H9 (cell line): Measurements from ENCODE around the gene DHDH. TPM values are rescaled to one million over a fixed set of nuclear protein-coding genes. Genes with fewer than 3 reads are reported as not detected.
"Not testable (repeated sequence)": the region's sequence is repeated elsewhere in the genome, so short reads cannot be mapped to it uniquely, and the experiment has no call there.

Source experiments
- DNase-seq: peaks from one replicate; pipeline ENCODE4 v3.0.0-alpha.2; 2017
- H2AFZ ChIP-seq: one replicate; pipeline ENCODE4 v1.6.1; 2013; ENCODE audit warnings: mild to moderate bottlenecking, low read length, control low read depth, moderate library complexity
- H2AK5ac ChIP-seq: 2 replicates; pipeline ENCODE4 v1.6.1; 2013; ENCODE audit warnings: low read length, control low read depth, mixed read lengths; ENCODE audit not compliant: insufficient read length
- H2BK120ac ChIP-seq: one replicate; pipeline ENCODE4 v1.6.1; 2013; ENCODE audit warnings: low read depth, mild to moderate bottlenecking, low read length, control low read depth, inconsistent platforms; ENCODE audit not compliant: poor library complexity, severe bottlenecking
- H2BK12ac ChIP-seq: 2 replicates; pipeline ENCODE4 v1.6.1; 2013; ENCODE audit warnings: low read length, control low read depth, mixed read lengths, low read depth; ENCODE audit not compliant: insufficient read length
- H2BK15ac ChIP-seq: 2 replicates; pipeline ENCODE4 v1.6.1; 2013; ENCODE audit warnings: low read depth, low read length, control low read depth
- H2BK20ac ChIP-seq: one replicate; pipeline ENCODE4 v1.6.1; 2013; ENCODE audit warnings: low read depth, mild to moderate bottlenecking, low read length, control low read depth, inconsistent platforms; ENCODE audit not compliant: poor library complexity, severe bottlenecking
- H2BK5ac ChIP-seq: 2 replicates; pipeline ENCODE4 v1.6.1; 2013; ENCODE audit warnings: low read length, control low read depth, mixed read lengths; ENCODE audit not compliant: insufficient read length
- H3K14ac ChIP-seq: 2 replicates; pipeline ENCODE4 v1.6.1; 2013; ENCODE audit warnings: low read length, control low read depth; ENCODE audit not compliant: insufficient read depth
- H3K18ac ChIP-seq: 2 replicates; pipeline ENCODE4 v1.6.1; 2013; ENCODE audit warnings: low read depth, mild to moderate bottlenecking, mixed read lengths, low read length, control low read depth; ENCODE audit not compliant: insufficient read length
- H3K23ac ChIP-seq: 2 replicates; pipeline ENCODE4 v1.6.1; 2013; ENCODE audit warnings: low read length, control low read depth, mixed read lengths, low read depth; ENCODE audit not compliant: insufficient read length
- H3K23me2 ChIP-seq: 2 replicates; pipeline ENCODE4 v1.6.1; 2013; ENCODE audit warnings: low read depth, mild to moderate bottlenecking, mixed read lengths, low read length, control low read depth; ENCODE audit not compliant: insufficient read length, poor library complexity, severe bottlenecking
- H3K27ac ChIP-seq: 2 replicates; pipeline ENCODE4 v1.5.1; 2013; ENCODE audit warnings: low read length, control low read depth, mixed read lengths, low read depth; ENCODE audit not compliant: insufficient read length
- H3K27me3 ChIP-seq: 2 replicates; pipeline ENCODE4 v1.6.1; 2013; ENCODE audit warnings: low read length, control low read depth, inconsistent platforms; ENCODE audit not compliant: insufficient read depth
- H3K4ac ChIP-seq: 2 replicates; pipeline ENCODE4 v1.6.1; 2013; ENCODE audit warnings: low read depth, mild to moderate bottlenecking, control low read depth, inconsistent platforms, low read length, moderate library complexity
- H3K4me1 ChIP-seq: 2 replicates; pipeline ENCODE4 v1.6.1; 2013; ENCODE audit warnings: low read length, control low read depth, inconsistent platforms; ENCODE audit not compliant: insufficient read depth
- H3K4me2 ChIP-seq: 2 replicates; pipeline ENCODE4 v1.6.1; 2013; ENCODE audit warnings: low read length, control low read depth, mixed read lengths; ENCODE audit not compliant: insufficient read length, insufficient read depth
- H3K56ac ChIP-seq: 2 replicates; pipeline ENCODE4 v1.6.1; 2013; ENCODE audit warnings: low read depth, mild to moderate bottlenecking, mixed read lengths, low read length, control low read depth; ENCODE audit not compliant: insufficient read length
- H3K79me1 ChIP-seq: 2 replicates; pipeline ENCODE4 v1.6.1; 2013; ENCODE audit warnings: low read depth, mild to moderate bottlenecking, moderate library complexity, low read length, control low read depth, inconsistent platforms; ENCODE audit not compliant: insufficient read depth, poor library complexity, severe bottlenecking
- H3K79me2 ChIP-seq: 2 replicates; pipeline ENCODE4 v1.6.1; 2013; ENCODE audit warnings: low read length, control low read depth, inconsistent platforms; ENCODE audit not compliant: insufficient read depth
- H3K9ac ChIP-seq: 2 replicates; pipeline ENCODE4 v1.6.1; 2013; ENCODE audit warnings: low read length, control low read depth, mixed read lengths; ENCODE audit not compliant: insufficient read length; ENCODE audit errors: extremely low read depth
- H3K9me3 ChIP-seq: one replicate; pipeline ENCODE4 v1.6.1; 2013; ENCODE audit warnings: low read depth, low read length, inconsistent platforms; ENCODE audit not compliant: control insufficient read depth
- H3T11ph ChIP-seq: one replicate; pipeline ENCODE4 v1.6.1; 2013; ENCODE audit warnings: mild to moderate bottlenecking, low read length, control low read depth, inconsistent platforms
- H4K20me1 ChIP-seq: one replicate; pipeline ENCODE4 v1.6.1; 2013; ENCODE audit not compliant: control insufficient read depth, insufficient read length, insufficient read depth
- H4K5ac ChIP-seq: 2 replicates; pipeline ENCODE4 v1.6.1; 2013; ENCODE audit warnings: low read depth, mild to moderate bottlenecking, mixed read lengths, low read length, control low read depth; ENCODE audit not compliant: insufficient read length
- H4K8ac ChIP-seq: replicated peaks from 2 replicates; pipeline ENCODE4 v1.6.1; 2013; ENCODE audit warnings: low read length, control low read depth, mixed read lengths, low read depth; ENCODE audit not compliant: insufficient read length
- H4K91ac ChIP-seq: 2 replicates; pipeline ENCODE4 v1.6.1; 2013; ENCODE audit warnings: low read depth, mild to moderate bottlenecking, moderate library complexity, mixed read lengths, low read length, control low read depth; ENCODE audit not compliant: insufficient read length
- H3K27ac Mint-ChIP-seq, 3 experiments: 2 replicates in 2 of 3; 3 replicates in 1 of 3; pipeline ENCODE4 v1.8.0; 2020 to 2021; ENCODE audit warnings: mixed read lengths in 3 of 3, mild to moderate bottlenecking in 1 of 3, moderate library complexity in 1 of 3
- H3K27me3 Mint-ChIP-seq: 2 replicates; pipeline ENCODE4 v1.8.0; 2021; ENCODE audit warnings: low read depth, mild to moderate bottlenecking, moderate library complexity, mixed read lengths
- H3K36me3 Mint-ChIP-seq, 3 experiments: 2 replicates in 2 of 3; 3 replicates in 1 of 3; pipeline ENCODE4 v1.8.0; 2020 to 2021; ENCODE audit warnings: low read depth in 3 of 3, mixed read lengths in 3 of 3; ENCODE audit not compliant: insufficient read depth in 1 of 3
- H3K4me1 Mint-ChIP-seq, 2 experiments: 2 replicates each; pipeline ENCODE4 v1.8.0; 2020; ENCODE audit warnings: mixed read lengths in 2 of 2
- H3K4me3 Mint-ChIP-seq, 2 experiments: 2 replicates in 1 of 2; 3 replicates in 1 of 2; pipeline ENCODE4 v1.8.0; 2020 to 2021; ENCODE audit warnings: mild to moderate bottlenecking in 2 of 2, mixed read lengths in 2 of 2, moderate library complexity in 1 of 2
- H3K9me3 Mint-ChIP-seq, 2 experiments: 2 replicates in 1 of 2; 3 replicates in 1 of 2; pipeline ENCODE4 v1.8.0; 2020; ENCODE audit warnings: mild to moderate bottlenecking in 2 of 2, mixed read lengths in 2 of 2, moderate library complexity in 1 of 2
- WGBS: extraction: QIAGEN DNeasy Blood & Tissue Kit; methylation state at CpG from one replicate; pipeline ENCODE4 v1.1.7; 2013; ENCODE audit warnings: missing lambda C conversion rate, low lambda C conversion rate, mixed read lengths; ENCODE audit not compliant: insufficient read length; ENCODE audit errors: extremely low coverage; 5-methylcytosine and 5-hydroxymethylcytosine counted together
- total RNA-seq: library from RNA; stranded (reverse); gene quantifications from 2 replicates; pipeline ENCODE4 v1.2.1, GENCODE V29; 2021
- TF ChIP-seq, protein P1 (sequence below): fragments of 200-600 bp; sonication (generic); conservative IDR thresholded peaks from 3 replicates; pipeline ENCODE4 v1.8.0; 2021; ENCODE audit warnings: antibody characterized with exemption, mild to moderate bottlenecking

The DHDH gene
- total RNA-seq, 1 experiment from 2014 or later, result 2.0 TPM

DNA sequence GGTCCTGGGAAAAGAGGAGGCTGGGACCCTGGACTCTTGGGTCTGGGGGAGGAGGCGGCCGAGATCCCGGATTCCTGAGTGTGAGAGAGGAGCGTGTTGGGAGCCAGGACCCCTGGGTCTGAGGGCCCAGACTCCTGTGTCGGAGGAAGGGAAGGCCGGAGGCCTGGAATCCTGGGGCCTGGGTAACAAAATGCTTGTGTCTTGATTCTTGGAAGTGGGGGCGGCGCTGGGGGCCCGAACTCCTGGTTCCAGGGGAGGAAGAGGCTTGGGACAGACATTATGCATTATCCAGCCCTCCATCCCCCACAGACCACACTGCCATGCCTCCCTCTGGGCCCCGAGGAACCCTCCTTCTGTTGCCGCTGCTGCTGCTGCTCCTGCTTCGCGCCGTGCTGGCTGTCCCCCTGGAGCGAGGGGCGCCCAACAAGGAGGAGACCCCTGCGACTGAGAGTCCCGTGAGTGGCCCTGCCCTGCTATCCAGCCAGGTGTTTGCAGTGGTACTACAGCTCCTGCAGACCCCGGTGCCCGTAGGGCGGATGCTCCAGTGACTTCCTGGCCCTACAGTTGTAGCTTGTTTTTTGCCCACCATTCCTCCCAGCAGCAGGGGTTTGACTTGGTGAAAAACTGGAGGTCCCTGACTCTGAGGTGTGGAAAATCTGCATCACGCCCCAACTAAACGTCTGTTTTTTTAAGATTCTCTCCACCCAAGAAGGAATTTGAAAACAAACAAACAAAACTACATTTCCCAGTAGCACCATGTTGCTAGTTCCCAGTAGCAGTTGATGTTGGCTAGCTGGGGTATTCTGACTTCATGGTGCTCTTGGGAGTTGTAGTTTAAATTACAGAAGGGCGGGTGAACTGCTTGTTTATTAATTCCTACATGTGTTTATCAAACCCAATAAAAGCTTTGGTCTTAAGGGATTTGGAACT lies 32.8 kb upstream of the DHDH start:
- Histone ChIP-seq H3K27ac (no peak overlapping the region), H4K91ac (no peak overlapping the region), H2BK5ac (no peak overlapping the region), H4K5ac (no peak overlapping the region), H3T11ph (no peak overlapping the region), H3K79me2 (no peaks in the 10 kb centered on the region), H2BK20ac (no peak overlapping the region), H3K9me3 (no peaks in the 10 kb centered on the region), H2BK12ac (no peak overlapping the region), H2BK15ac (no peak overlapping the region), H4K8ac (no peak overlapping the region), H2AFZ (no peak overlapping the region), H2AK5ac (no peak overlapping the region), H3K9ac (peak overlapping the region; percentile 73), H2BK120ac (no peak overlapping the region), H3K23me2 (peaks cover 15% of the 10 kb centered on the region), H3K23ac (no peak overlapping the region), H3K4me1 (no peaks in the 10 kb centered on the region), H3K79me1 (no peaks in the 10 kb centered on the region), H3K27me3 (no peaks in the 10 kb centered on the region), H4K20me1 (no peaks in the 10 kb centered on the region), H3K4me2 (peak overlapping the region; percentile 58), H3K4ac (no peak overlapping the region), H3K56ac (no peak overlapping the region), H3K18ac (no peak overlapping the region), H3K14ac (peak overlapping the region; percentile 2; the same call in 1 of the 2 replicates)
- Mint-ChIP-seq H3K36me3 (peaks cover 12 to 36% (median 27%) of the 10 kb centered on the region in 3 experiments; a peak in 6 of 7 replicates), H3K27me3 (no peaks in the 10 kb centered on the region; the same call in 1 of the 2 replicates), H3K27ac (peak overlapping the region; percentile 93 to 98 (median 97)), H3K4me3 (peak overlapping the region; percentile 95 to 98), H3K9me3 (no peaks in the 10 kb centered on the region; a peak in 1 of 5 replicates), H3K4me1 (peaks cover 13 to 34% of the 10 kb centered on the region in 2 experiments)
- TF ChIP-seq, protein P1, sequence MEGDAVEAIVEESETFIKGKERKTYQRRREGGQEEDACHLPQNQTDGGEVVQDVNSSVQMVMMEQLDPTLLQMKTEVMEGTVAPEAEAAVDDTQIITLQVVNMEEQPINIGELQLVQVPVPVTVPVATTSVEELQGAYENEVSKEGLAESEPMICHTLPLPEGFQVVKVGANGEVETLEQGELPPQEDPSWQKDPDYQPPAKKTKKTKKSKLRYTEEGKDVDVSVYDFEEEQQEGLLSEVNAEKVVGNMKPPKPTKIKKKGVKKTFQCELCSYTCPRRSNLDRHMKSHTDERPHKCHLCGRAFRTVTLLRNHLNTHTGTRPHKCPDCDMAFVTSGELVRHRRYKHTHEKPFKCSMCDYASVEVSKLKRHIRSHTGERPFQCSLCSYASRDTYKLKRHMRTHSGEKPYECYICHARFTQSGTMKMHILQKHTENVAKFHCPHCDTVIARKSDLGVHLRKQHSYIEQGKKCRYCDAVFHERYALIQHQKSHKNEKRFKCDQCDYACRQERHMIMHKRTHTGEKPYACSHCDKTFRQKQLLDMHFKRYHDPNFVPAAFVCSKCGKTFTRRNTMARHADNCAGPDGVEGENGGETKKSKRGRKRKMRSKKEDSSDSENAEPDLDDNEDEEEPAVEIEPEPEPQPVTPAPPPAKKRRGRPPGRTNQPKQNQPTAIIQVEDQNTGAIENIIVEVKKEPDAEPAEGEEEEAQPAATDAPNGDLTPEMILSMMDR, result no peak
- no CpG with 5 or more reads among the region's 24 CpGs for WGBS
- DNase-seq, result no peak

DNA sequence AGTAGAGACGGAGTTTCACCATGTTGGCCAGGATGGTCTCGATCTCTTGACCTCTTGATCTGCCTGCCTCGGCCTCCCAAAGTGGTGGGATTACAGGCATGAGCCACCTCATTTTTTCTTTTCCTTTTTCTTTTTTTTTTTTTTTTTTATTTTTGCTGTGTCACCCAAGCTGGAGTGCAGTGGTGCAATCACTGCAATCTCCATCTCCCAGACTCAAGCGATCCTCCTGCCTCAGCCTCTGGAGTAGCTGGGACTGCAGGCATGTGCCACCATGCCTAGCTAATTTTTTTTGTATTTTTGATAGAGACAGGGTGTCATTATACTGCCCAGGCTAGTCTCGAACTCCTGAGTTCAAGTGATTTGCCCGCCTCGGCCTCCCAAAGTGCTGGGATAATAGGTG lies 31.2 kb upstream of the DHDH start:
- H4K91ac ChIP-seq, H3K4me2 ChIP-seq, H3K9me3 Mint-ChIP-seq, H3K23ac ChIP-seq, H3K14ac ChIP-seq, H3K56ac ChIP-seq, H2AFZ ChIP-seq, H3K27me3 ChIP-seq, H2BK12ac ChIP-seq, H2BK15ac ChIP-seq, H2BK20ac ChIP-seq, H3K27ac Mint-ChIP-seq, H3K27me3 Mint-ChIP-seq, H4K8ac ChIP-seq, H3K9me3 ChIP-seq, H3K4me3 Mint-ChIP-seq, H2BK120ac ChIP-seq, H4K5ac ChIP-seq, H3T11ph ChIP-seq, H3K4ac ChIP-seq, H3K27ac ChIP-seq, H2AK5ac ChIP-seq, H3K79me2 ChIP-seq, H3K79me1 ChIP-seq, H2BK5ac ChIP-seq, H4K20me1 ChIP-seq, H3K4me1 ChIP-seq, H3K9ac ChIP-seq, H3K18ac ChIP-seq, DNase-seq: not testable (repeated sequence)
- WGBS, result no CpG with 5 or more reads among the region's 7 CpGs
- peaks cover 12% of the 10 kb centered on the region for H3K23me2 ChIP-seq
- Mint-ChIP-seq H3K4me1 (peaks cover 13 to 29% of the 10 kb centered on the region in 2 experiments), H3K36me3 (peaks cover 20 to 48% (median 39%) of the 10 kb centered on the region in 3 experiments; a peak in 6 of 7 replicates)
